GM20000 (cell line): Measurements from ENCODE around the gene SIPA1L3.

Experiments used
- DNase-seq: peaks from one replicate; pipeline ENCODE4 v3.0.0; 2012; ENCODE audit warnings: low spot score
- TF ChIP-seq, protein P1 (sequence below): IDR thresholded peaks from 2 replicates; pipeline ENCODE4 v1.5.1; 2012; ENCODE audit warnings: mild to moderate bottlenecking, control low read depth; ENCODE audit errors: extremely low read depth, missing control alignments

SIPA1L3 gene

GRCh38 chr19:38114651-38115050 is 207.6 kb downstream of the SIPA1L3 start:
- TF ChIP-seq, protein P1, sequence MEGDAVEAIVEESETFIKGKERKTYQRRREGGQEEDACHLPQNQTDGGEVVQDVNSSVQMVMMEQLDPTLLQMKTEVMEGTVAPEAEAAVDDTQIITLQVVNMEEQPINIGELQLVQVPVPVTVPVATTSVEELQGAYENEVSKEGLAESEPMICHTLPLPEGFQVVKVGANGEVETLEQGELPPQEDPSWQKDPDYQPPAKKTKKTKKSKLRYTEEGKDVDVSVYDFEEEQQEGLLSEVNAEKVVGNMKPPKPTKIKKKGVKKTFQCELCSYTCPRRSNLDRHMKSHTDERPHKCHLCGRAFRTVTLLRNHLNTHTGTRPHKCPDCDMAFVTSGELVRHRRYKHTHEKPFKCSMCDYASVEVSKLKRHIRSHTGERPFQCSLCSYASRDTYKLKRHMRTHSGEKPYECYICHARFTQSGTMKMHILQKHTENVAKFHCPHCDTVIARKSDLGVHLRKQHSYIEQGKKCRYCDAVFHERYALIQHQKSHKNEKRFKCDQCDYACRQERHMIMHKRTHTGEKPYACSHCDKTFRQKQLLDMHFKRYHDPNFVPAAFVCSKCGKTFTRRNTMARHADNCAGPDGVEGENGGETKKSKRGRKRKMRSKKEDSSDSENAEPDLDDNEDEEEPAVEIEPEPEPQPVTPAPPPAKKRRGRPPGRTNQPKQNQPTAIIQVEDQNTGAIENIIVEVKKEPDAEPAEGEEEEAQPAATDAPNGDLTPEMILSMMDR, result no peak
- no peak for DNase-seq

- TF ChIP-seq, protein P1, result no peak
- no peak for DNase-seq
Measured at GRCh38 chr19:38115271-38115802, 208.3 kb downstream of the SIPA1L3 start.

- no peak for DNase-seq
- TF ChIP-seq, protein P1, result no peak
Measured at GRCh38 chr19:38118176-38118575, 211.2 kb downstream of the SIPA1L3 start.

- TF ChIP-seq, protein P1, result no peak
- DNase-seq, result no peak
Measured at GRCh38 chr19:38120471-38121025, 213.5 kb downstream of the SIPA1L3 start.

- TF ChIP-seq, protein P1, result no peak
- DNase-seq, result no peak
Measured at GRCh38 chr19:38122402-38123093, 215.5 kb downstream of the SIPA1L3 start.

- no peak for DNase-seq
- TF ChIP-seq, protein P1, result no peak
Measured at GRCh38 chr19:38125238-38125637, 218.2 kb downstream of the SIPA1L3 start.

GRCh38 chr19:38130399-38130798 is 223.4 kb downstream of the SIPA1L3 start:
- TF ChIP-seq, protein P1, result no peak
- DNase-seq, result no peak
